Raji (cell line): ENCODE measurements around the gene RHOT2.

Experiments used
- POLR2A ChIP-seq: IDR thresholded peaks from 2 replicates; pipeline ENCODE4 v1.6.1; 2011; ENCODE audit warnings: low read depth, low read length, control low read depth; ENCODE audit not compliant: insufficient read depth

RHOT2 gene

GRCh38 chr16:711548-712320, 43.8 kb downstream of the RHOT2 start:
- no peak; the same call in 1 of the 2 replicates for TF ChIP-seq POLR2A

- TF ChIP-seq POLR2A = no peak; the same call in 1 of the 2 replicates
Observed at GRCh38 chr16:714079-714478, 46.1 kb downstream of the RHOT2 start.

GRCh38 chr16:714558-715476, 46.9 kb downstream of the RHOT2 start, which contains the start of gene METRN:
TSS of gene METRN (plus strand) at chr16:715118. CDS start at chr16:715290, 172 bp downstream.
- no peak; the same call in 1 of the 2 replicates for TF ChIP-seq POLR2A

DNA sequence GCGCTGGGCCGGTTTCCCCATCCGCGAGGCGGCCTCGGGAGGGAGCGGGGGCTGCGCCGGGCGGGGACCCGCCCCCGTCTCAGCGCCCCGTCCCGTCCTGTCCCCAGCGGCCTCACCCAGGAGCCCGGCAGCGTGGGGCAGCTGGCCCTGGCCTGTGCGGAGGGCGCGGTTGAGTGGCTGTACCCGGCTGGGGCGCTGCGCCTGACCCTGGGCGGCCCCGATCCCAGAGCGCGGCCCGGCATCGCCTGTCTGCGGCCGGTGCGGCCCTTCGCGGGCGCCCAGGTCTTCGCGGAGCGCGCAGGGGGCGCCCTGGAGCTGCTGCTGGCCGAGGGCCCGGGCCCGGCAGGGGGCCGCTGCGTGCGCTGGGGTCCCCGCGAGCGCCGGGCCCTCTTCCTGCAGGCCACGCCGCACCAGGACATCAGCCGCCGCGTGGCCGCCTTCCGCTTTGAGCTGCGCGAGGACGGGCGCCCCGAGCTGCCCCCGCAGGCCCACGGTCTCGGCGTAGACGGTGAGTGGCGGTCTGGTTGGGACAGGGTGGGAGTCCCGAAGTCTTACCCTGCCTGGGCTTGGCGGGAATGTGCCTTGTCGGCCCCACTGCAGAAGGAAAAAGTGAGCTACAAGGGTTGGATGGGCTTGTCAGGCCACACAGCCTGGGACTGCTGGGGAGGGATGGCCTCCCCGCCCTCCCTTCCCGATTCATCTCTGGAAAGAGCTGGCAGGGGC, 47.7 kb downstream of the RHOT2 start:
- peak; percentile 35; the same call in 1 of the 2 replicates for TF ChIP-seq POLR2A

DNA sequence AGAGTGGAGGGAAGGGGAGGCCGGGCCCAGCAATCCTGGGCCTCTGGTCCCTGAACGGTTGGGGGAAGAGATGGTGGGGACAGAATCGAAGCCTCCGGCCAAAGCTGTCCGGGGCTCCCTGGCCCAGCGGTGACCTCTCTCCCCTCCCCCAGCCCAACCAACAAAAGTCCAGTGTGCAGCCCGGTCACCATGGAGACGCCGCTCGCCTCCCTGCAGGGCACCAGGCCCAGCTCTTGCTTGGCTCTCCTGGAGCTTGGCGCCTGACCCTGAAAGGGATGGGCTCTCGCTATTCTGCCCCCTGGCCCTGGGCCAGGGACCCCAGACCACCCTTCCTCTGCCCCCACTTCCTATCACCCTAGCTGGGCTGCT, 48.3 kb downstream of the RHOT2 start:
- no peak for TF ChIP-seq POLR2A

DNA sequence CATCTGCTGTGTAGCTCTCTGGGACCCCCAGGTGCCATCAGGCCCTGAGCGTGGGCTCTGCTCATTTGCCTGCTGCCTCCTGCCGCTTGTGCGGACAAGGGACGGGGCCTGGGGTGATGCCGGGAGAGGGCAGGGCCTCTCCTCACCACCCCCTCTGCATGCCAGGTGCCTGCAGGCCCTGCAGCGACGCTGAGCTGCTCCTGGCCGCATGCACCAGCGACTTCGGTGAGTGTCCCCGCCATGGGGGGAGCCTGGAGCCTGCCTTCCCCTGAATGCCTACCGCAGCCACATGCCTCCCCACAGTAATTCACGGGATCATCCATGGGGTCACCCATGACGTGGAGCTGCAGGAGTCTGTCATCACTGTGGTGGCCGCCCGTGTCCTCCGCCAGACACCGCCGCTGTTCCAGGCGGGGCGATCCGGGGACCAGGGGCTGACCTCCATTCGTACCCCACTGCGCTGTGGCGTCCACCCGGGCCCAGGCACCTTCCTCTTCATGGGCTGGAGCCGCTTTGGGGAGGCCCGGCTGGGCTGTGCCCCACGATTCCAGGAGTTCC, 48.9 kb downstream of the RHOT2 start:
- no peak; the same call in 1 of the 2 replicates for TF ChIP-seq POLR2A

DNA sequence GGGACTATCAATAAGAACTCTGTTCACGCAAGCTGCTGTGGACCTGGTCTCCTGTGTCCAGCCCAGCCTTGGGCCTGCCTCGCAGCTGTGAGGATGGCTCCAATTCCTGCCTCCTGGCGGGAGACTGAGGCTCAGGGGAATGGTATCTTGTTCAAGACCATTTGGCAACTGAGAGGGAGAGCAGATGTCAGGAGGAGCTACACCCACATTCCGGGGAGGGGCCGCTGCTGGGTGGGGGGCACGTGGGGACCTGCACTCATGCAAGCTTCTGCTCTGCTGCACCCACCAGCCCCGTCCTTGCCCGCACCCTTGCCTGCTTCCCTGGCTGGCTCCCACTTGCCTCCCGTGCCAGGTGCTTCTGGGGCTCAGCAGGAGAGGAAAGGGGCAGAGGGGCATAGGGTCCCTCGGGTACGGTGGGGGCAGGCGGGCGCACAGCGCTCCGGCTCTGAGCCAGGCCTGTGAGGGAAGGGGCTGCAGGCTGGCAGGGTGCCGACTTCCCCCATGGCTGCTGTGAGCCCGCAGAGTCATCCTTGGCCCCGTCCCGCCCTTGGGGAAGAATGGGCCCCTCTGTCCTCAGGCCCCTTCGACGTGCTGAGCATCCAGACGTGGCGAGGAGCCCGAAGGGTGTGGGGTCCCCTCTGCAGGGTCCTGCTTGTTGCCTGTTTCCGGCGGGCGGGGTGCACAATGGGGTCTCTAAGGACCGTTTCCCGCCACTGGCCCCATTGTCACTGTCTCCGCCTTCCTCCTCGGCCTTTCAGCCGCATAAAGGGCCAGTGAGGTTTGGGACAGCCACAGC, 49.7 kb downstream of the RHOT2 start:
- no peak; the same call in none of the 2 replicates for TF ChIP-seq POLR2A

DNA sequence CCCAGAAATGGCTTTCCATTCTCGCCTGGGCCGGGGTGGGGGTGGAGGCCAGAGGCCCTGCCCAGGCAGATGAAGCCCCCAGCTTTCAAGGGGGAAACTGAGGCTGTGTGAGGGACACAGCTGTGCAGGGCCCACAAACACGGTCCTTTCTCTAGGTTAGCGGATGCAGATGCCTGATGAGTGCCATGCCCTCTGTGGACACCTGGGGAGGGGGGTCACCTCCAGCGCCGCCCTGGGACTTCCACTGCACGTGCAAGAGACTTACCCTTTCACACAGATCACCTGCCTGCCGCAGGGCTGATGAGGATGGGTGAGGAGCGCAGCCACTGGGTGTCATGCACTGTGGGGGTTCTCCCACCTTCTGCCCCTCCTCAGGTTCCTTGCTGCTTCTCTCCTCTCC, 50.5 kb downstream of the RHOT2 start:
- TF ChIP-seq POLR2A = peak; percentile 44; the same call in 1 of the 2 replicates

- TF ChIP-seq POLR2A = 0 out of 2 replicates have a peak, but pooled peaks have one; percentile 34
Observed at GRCh38 chr16:718922-719321, 51.0 kb downstream of the RHOT2 start.

DNA sequence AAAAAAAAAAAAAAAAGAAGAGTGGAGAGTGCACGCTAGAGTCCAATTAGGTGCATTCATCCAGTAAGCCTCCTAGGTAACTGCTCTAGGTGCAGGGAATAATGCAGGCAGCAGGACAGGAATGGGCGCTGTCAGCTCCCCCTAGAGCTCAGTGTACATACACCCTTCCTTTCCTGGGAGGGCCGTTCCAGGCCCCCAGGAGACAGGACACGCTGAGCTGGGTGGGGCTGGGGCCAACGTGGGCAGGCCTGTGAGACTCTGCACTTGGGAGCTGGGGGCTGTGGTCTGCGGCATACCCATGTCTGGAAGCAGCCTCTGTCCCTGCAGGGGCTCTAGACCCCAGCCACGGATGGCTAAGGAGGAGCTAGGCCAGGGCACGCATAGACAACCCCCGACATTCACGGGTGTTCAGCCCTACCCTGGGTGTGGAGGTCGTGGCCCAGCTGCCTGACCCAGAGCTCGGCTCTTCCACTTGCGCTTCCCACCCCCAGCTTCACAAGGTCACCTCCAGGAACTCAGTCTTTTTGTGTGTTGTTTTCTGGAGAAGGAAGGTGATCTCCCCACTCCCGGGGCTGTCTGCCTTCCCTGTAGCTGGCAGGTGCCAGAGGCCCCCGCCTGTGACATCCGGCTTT, 52.0 kb downstream of the RHOT2 start:
- TF ChIP-seq POLR2A = peak; percentile 61

- TF ChIP-seq POLR2A = no peak; the same call in 1 of the 2 replicates
Observed at GRCh38 chr16:720447-720989, 52.6 kb downstream of the RHOT2 start.

GRCh38 chr16:720990-721764, 53.2 kb downstream of the RHOT2 start, which contains the start of gene ANTKMT:
TSS of gene ANTKMT (plus strand) at chr16:721146. CDS start at chr16:721275, 129 bp downstream.
- TF ChIP-seq POLR2A = peak; percentile 98

DNA sequence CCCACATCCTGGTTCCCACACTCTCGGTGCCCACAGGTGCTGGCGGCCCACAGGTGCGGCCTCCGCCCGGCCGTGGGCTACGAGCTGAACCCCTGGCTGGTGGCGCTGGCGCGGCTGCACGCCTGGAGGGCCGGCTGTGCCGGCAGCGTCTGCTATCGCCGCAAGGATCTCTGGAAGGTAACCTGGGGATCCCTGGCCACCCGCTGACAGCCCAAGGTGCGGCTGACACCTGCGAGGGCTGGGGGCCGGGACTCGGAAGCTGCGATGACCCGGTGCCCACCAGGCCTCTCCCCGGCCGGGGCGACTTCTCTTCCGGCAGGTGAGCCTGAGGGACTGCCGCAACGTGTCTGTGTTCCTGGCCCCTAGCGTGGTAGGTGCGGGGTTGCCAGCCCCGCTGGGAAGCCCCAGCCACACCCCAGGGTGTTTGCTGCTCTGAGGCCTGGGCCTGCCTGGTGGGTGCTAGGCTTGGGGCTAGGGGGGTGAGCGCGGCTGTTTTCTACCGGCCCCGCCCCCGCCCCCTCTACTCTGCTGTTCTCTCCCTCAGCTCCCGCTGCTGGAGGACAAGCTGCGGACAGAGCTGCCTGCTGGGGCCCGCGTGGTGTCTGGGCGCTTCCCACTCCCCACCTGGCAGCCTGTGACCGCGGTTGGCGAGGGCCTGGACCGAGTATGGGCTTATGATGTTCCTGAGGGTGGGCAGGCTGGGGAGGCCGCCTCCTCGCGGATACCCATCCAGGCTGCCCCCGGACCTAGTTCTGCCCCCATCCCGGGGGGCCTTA, 54.0 kb downstream of the RHOT2 start:
- TF ChIP-seq POLR2A = no peak
